Body of pancreas (tissue), 4 donors: ENCODE measurements around the gene COX19. TPM values are rescaled to one million over a fixed set of nuclear protein-coding genes. Genes with fewer than 3 reads are reported as not detected.
"Not testable (repeated sequence)": the region's sequence is repeated elsewhere in the genome, so short reads cannot be mapped to it uniquely, and the experiment has no call there.

Experiments
- ATAC-seq: fragments of 150-250 bp; one replicate; pipeline ENCODE4 v1.9.1; 2016
- DNase-seq, 4 donors: peaks; one replicate each; pipeline ENCODE4 v3.0.0-alpha.2; 2019
- H3K27ac ChIP-seq, 4 donors: fragments of 200-600 bp; sonication (generic); 1 replicate in 3 of 4; 2 replicates in 1 of 4; pipeline versions ENCODE4 v1.5.1 to v1.6.1; 2016 to 2019; ENCODE audit warnings: mild to moderate bottlenecking in 1 of 4, mixed read lengths in 1 of 4, moderate library complexity in 1 of 4
- H3K27me3 ChIP-seq, 2 donors: fragments of 200-600 bp; sonication (generic); one replicate each; pipeline ENCODE4 v1.6.0; 2016; ENCODE audit warnings: mild to moderate bottlenecking in 1 of 2
- H3K36me3 ChIP-seq, 2 donors: fragments of 200-600 bp; sonication (generic); replicated peaks in 1 of 2; 2 replicates each; pipeline ENCODE4 v1.5.1; 2016; ENCODE audit warnings: low read depth in 2 of 2; ENCODE audit not compliant: insufficient read depth in 1 of 2
- H3K4me1 ChIP-seq: fragments of 200-600 bp; sonication (generic); one replicate; pipeline ENCODE4 v1.6.0; 2016
- H3K4me3 ChIP-seq, 2 donors: fragments of 200-600 bp; sonication (generic); 1 replicate in 1 of 2; 2 replicates in 1 of 2; pipeline ENCODE4 v1.5.1; 2016 to 2019
- H3K9me3 ChIP-seq, 3 donors: fragments of 200-600 bp; sonication (generic); 1 replicate in 2 of 3; 2 replicates in 1 of 3; pipeline ENCODE4 v1.5.1; 2016
- POLR2A ChIP-seq, 3 donors: fragments of 450-650 bp; IDR thresholded peaks; one replicate each; pipeline ENCODE4 v1.6.1; 2016; ENCODE audit warnings: antibody characterized with exemption in 3 of 3, mild to moderate bottlenecking in 2 of 3
- WGBS, 2 donors: methylation state at CpG; one replicate each; pipeline ENCODE4 v1.1.5; 2017; 5-methylcytosine and 5-hydroxymethylcytosine counted together
- intact Hi-C: fragments of 100-400 bp; cut with DNase I; formaldehyde crosslinking; loops from one replicate; pipeline ENCODE4 v1.15.1; 2023
- total RNA-seq, 2 donors: library from RNA; depleted of rRNA; stranded (reverse); fragments of >200 nt; gene quantifications; one replicate each; pipeline ENCODE4 v1.1.0, GENCODE V29; 2016
- TF ChIP-seq, protein P1 (sequence below), 7 experiments: fragments of 450-650 bp in 4 of 7; fragments of 200-600 bp in 3 of 7; sonication (generic) in 3 of 7; IDR thresholded peaks; one replicate each; pipeline ENCODE4 v1.5.1; 2016 to 2019; ENCODE audit warnings: antibody characterized with exemption in 7 of 7

The COX19 gene
- total RNA-seq, 2 donors from 2014 or later, result 9.6 to 25.1 TPM

DNA sequence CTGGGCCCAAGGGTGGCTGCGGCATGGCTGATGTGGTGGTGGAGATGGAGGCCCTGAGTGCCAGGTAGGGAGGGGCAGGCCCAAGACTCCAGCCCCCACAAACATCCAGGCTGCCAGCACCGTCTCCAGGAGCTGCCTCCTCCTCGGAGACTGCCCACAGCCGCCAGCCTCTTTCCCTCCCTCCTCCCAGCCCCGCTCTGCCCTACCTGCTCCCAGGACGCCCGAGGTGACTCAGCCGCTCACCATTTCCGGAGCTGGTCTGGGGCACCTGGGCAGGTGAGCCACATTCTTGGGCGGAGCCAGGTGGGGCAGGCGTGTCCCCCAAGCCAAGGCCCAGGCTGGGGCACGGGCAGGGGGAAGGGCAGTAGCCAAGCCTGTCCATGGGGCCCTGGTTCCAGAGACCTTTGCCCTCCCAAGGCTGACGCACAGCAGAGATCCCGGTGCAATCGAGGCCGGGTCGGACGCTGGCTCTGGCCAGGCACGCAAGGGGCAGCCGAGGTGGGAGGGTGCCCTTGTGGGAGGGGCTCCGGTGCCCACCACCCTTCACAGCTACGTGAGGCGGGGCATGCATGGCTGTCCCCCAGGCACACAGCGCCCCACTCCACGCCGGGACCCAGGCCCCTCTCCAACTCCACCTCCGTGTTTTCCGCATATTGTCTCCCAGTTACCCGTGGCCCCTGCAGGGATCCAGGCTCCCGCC is 29.6 kb downstream of the COX19 start:
- TF ChIP-seq, protein P1, sequence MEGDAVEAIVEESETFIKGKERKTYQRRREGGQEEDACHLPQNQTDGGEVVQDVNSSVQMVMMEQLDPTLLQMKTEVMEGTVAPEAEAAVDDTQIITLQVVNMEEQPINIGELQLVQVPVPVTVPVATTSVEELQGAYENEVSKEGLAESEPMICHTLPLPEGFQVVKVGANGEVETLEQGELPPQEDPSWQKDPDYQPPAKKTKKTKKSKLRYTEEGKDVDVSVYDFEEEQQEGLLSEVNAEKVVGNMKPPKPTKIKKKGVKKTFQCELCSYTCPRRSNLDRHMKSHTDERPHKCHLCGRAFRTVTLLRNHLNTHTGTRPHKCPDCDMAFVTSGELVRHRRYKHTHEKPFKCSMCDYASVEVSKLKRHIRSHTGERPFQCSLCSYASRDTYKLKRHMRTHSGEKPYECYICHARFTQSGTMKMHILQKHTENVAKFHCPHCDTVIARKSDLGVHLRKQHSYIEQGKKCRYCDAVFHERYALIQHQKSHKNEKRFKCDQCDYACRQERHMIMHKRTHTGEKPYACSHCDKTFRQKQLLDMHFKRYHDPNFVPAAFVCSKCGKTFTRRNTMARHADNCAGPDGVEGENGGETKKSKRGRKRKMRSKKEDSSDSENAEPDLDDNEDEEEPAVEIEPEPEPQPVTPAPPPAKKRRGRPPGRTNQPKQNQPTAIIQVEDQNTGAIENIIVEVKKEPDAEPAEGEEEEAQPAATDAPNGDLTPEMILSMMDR (IDR thresholded peaks at IDR 0.05), result peak in 1 of 7 experiments; percentile 9
- TF ChIP-seq POLR2A (IDR thresholded peaks at IDR 0.05), result peak; percentile 91 to 95 (median 93)
- intact Hi-C loops, result no loop called here
- H3K27ac ChIP-seq, result peak overlapping the region; percentile 71 to 89 (median 84)
- no peaks in the 10 kb centered on the region for H3K27me3 ChIP-seq
- WGBS, 2 donors, result 37 to 41% methylated on average over 15 to 30 of the region's 30 CpGs
- peak; percentile 97 for ATAC-seq
- H3K4me3 ChIP-seq, result peak overlapping the region; percentile 6 to 8
- H3K36me3 ChIP-seq, result no peaks in the 10 kb centered on the region
- H3K9me3 ChIP-seq, result no peaks in the 10 kb centered on the region
- DNase-seq, result peak; percentile 88 to 98 (median 92)
- peaks cover 23% of the 10 kb centered on the region for H3K4me1 ChIP-seq

DNA sequence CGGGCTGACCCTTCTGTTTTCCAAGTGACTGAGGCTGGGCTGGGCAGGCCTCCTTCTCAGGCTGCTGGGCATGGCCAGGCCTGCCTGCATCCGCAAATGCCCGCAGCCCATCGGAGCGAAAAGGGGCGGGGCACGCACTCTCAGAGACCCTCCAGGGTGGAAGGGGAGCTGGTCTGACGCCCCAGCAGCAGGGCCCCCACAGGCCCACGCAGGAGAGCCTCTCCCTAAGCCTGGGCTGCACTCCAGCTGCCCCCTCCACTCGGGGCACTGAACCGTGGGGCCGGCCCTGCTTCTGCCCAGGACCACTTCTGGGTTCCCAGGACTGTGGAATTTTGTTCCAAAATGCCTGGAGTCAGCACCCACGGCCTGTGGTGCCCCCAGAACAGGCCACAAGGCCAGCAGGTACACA is 30.2 kb downstream of the COX19 start:
- ATAC-seq (peak; percentile 8), DNase-seq (no peak)
- Histone ChIP-seq H3K36me3 (no peaks in the 10 kb centered on the region), H3K27ac (peak overlapping the region; percentile 71 to 89 (median 84)), H3K4me1 (peaks cover 23% of the 10 kb centered on the region), H3K27me3 (no peaks in the 10 kb centered on the region), H3K9me3 (no peaks in the 10 kb centered on the region), H3K4me3 (peak overlapping the region; percentile 6 to 8)
- WGBS, 2 donors, result 16 to 33% methylated on average over 1 to 13 of the region's 13 CpGs
- TF ChIP-seq, protein P1 (IDR thresholded peaks at IDR 0.05), result peak in 1 of 7 experiments; percentile 24
- no peak for TF ChIP-seq POLR2A (IDR thresholded peaks at IDR 0.05)
- intact Hi-C loops, result no loop called here

DNA sequence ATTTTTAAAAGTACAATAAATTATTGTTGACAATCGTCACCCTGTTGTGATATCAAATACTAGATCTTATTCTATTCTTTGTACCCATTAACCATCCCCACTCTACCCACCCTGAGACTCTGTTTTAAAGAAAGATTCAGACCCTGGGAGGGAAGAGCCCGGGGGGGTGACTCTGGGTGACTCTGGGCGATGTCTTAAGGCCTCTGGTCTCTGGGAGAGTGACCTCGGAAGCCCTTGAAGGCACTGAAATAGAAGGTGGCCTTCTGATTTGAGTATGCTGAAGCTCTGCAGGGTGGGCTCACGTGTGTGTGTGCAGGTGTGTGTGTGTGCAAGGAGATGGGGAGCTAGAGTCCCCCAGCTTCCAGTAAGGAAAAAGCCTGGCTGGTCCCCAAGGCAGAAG is 30.6 kb downstream of the COX19 start:
- intact Hi-C loops, result no loop called here
- Histone ChIP-seq H3K4me1 (peaks cover 23% of the 10 kb centered on the region), H3K4me3 (no peak overlapping the region), H3K9me3 (no peaks in the 10 kb centered on the region), H3K27me3 (no peaks in the 10 kb centered on the region), H3K27ac (peak overlapping the region; percentile 71 to 89 (median 84)), H3K36me3 (no peaks in the 10 kb centered on the region)
- WGBS, 2 donors, result 51 to 61% methylated on average over 5 of the region's 5 CpGs
- TF ChIP-seq, protein P1 (IDR thresholded peaks at IDR 0.05), result no peak
- no peak for TF ChIP-seq POLR2A (IDR thresholded peaks at IDR 0.05)
- ATAC-seq (no peak), DNase-seq (no peak)

DNA sequence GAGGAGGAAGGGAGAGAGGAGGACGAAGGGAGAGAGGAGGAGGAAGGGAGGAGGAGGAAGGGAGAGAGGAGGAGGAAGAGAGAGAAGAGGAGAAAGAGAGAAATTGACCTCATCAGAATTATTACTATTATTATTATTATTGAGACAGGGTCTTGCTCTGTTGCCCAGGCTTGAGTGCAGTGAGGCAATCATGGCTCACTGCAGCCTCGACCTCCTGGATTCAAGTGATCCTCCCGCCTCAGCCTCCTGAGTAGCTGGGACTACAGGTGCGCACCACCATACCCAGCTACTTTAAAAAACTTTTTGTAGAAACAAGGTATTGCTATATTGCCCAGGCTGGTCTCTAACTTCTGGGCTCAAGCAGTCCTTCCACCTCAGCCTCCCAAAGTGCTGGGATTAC is 31.6 kb downstream of the COX19 start:
- H3K9me3 ChIP-seq, ATAC-seq, intact Hi-C loops, DNase-seq, H3K36me3 ChIP-seq, H3K4me3 ChIP-seq, H3K27me3 ChIP-seq, H3K27ac ChIP-seq: not testable (repeated sequence)
- peaks cover 23% of the 10 kb centered on the region for H3K4me1 ChIP-seq
- WGBS, 2 donors, result 94 to 96% methylated on average over 4 of the region's 4 CpGs

DNA sequence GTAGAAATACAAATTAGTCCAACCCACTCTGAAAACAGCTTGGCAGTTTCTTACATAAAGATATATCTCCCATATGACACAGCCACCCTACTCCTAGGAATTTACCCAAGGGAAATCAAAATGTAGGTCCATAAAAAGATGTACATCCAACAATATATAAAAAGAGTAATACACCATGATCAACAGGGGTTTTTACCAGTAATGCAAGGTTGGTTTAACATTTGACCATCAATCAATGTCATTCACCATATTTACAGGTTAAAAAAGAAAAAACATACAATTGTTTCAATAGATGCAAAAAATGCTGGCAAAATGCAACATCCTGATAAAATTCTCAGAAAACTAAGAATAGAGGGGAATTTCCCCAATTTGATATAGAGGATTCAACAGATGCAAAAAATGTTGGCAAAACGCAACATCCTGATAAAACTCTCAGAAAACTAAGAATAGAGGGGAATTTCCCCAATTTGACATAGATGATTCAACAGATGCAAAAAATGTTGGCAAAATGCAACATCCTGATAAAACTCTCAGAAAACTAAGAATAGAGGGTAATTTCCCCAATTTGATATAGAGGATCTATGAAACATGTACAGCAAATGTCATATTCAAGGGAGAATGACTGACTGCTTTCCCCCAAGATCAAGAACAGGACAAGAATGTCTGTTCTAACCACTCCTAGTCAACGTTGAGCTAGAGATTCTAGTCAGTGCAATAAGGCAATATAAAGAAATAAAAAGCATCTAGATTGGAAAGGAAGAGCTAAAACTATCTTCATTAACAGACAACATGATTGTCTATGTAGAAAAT is 34.5 kb downstream of the COX19 start:
- no peak for DNase-seq
- no peak for ATAC-seq
- WGBS, 2 donors, result 39 to 70% methylated on average over 2 of the region's 2 CpGs
- TF ChIP-seq, protein P1 (IDR thresholded peaks at IDR 0.05), result no peak
- TF ChIP-seq POLR2A (IDR thresholded peaks at IDR 0.05), result no peak
- Histone ChIP-seq H3K4me3 (no peak overlapping the region), H3K9me3 (no peaks in the 10 kb centered on the region), H3K27ac (no peak overlapping the region), H3K36me3 (no peaks in the 10 kb centered on the region), H3K4me1 (peaks cover 14% of the 10 kb centered on the region), H3K27me3 (no peaks in the 10 kb centered on the region)
- intact Hi-C loops, result no loop called here
